Activated CD8-positive, alpha-beta memory T cell treated with anti-CD3 and anti-CD28 coated beads, Interleukin-2, amount 50 U/mL, for 24 hours (primary cell): ENCODE results near the gene HRNR.

Experiments used
- DNase-seq: peaks from one replicate; pipeline ENCODE4 v3.0.0-alpha.2; 2020; ENCODE audit errors: extremely low read depth

The HRNR gene

GRCh38 chr1:152188673-152189591, 35.1 kb downstream of the HRNR start:
- peak; percentile 47 for DNase-seq

DNA sequence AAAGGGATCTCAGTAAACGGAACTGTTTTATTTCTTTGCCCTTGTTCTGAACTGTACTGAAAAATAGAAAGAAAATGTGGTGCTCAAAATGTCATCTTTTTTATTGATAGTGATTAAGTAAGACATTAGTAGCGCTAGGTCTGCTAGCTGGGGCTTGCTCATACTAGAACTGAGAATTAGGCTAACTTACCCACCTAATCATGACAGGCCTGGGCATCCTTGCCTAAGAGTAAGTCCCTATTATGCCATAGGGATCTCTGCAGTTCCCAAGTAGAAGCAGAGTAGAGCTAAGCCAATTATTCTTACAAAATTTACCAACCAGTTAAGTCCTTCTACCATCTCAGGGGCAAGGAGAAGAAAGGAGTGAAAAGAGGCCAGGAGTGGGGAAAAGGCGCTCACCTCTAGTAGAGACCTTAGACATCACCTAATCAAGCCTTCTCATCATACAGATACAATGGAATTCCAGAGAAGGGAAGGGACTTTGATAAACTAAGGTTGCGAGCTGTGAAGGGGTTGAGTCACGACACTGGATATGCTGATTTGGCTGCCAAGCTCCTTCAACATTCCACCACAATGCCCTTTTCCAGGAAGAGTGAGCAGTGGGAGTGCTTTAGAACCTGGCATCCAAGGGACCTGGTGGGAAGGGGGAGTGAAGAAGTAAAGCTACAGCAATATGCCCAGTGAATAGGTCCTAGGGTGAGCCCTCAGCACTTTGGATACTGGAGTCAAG, 37.3 kb downstream of the HRNR start:
- DNase-seq, result no peak

DNA sequence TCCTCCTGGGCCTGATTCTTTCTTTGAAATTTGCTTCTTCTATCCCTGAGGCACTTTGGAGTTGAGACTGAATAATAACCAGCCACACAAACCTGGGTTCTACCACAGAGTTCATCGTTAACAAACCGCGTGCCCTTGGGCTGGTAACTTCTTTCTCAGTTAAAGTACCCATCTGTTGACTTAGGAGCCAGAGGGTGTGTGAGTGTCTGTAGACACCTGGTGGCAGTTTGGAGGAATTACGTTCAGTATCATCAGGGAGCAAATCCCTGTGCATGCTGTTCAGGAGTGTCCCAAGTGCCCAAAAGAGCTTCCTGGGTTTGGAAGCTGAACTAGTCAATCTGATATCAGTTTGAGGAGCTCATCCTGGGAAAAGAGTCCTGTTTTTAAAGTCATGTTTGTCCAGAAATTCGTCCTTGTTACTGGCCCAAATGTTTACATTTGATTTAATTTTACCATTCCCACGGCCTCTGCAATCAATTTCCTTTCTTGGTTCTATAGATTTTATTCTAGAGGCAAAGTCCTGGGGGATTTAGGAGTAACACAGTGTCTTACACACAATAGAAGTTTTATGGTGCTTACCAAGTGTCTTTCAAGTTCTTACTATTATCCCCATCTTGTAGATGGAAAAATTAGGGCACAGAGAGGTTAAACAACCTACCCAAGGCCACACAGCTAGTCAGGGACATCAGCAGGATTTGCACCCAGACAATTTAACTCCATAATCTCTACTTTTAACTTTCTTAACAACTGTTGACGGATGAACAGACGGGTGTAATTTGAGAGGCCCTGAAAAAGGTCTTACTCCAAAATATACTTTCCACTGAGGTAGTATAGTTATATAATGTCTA, 38.2 kb downstream of the HRNR start:
- peak; percentile 2 for DNase-seq

GRCh38 chr1:152182944-152183361, 41.0 kb downstream of the HRNR start:
- no peak for DNase-seq

GRCh38 chr1:152182431-152182830, 41.6 kb downstream of the HRNR start:
- no peak for DNase-seq

DNA sequence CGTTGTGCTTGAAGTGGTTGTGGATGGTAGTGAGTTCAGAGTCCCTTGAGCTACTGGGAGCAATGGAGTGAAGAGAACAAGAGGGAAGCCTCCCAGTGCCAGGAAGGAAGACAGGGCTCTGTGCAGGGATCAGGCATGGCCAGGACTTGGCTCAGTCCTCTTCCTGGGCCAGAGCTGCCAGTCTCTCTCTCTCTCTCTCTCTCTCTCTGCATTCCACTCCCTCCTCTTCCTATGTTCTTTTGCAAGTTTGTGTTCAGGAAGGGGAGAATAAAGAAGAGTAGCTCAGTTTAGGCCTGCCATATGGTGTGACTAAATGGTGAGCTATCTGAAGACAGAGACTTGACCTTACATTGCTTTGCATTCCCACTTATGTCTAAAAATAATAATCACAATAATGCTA, 44.4 kb downstream of the HRNR start:
- no peak for DNase-seq

DNA sequence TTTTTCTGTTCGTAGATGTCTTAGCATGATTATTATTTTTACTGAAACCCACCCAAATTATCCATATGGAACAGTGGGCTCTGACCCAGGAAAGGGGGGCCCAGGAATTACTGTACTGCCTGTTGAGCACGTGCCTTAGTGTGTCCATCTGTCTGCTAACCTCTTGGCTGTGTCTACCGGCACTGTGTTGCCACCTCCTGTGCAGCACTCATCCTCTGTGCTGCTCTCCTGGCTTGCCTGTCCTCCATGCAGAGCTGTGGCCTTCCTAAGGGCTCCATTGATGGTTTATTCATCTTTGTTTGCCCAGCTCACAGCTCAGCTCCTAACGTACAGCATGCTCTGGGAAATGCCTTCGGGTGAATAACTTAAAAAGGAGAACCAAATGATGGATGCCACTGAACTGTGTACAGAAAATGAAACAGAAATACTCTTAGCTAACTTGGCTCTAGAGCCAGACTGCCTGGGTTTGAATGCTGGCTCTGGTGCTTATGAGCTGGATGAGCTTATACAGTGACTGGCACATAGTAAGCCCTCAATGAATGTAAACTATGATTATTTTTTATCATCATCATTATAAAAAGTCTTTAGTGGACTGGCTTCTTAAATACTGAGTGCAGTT, 53.6 kb downstream of the HRNR start:
- no peak for DNase-seq

DNA sequence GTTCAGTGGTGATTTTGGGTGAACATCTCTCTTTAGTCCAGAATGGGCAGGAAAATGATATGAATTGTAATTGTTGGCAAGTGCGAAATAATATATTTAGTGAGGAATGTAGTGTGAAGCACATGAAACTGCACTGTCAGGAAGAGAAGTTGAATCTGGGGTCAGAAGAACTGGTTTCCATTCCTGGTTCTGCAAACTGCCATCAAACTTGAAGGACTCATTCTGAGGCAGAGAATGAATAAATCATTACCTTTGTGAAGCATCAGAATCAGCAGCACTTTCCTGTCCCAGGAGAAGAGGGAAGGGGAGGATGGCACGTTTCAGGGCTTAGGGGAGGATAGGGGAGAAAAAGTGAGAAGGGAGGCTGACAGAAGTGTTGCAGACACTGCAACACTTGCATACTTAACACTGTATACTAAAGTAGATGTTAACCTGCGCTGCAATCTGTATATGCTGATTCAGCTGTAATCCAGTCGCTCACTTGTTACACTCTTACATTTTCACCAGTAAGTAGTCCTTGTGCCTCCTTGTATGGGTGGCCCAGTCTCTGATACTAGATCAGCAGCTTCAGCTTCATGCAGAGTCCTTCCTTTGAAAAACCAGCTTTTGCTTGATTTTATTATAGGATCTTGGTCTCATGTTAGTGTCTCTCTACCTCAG, 54.5 kb downstream of the HRNR start:
- no peak for DNase-seq

DNA sequence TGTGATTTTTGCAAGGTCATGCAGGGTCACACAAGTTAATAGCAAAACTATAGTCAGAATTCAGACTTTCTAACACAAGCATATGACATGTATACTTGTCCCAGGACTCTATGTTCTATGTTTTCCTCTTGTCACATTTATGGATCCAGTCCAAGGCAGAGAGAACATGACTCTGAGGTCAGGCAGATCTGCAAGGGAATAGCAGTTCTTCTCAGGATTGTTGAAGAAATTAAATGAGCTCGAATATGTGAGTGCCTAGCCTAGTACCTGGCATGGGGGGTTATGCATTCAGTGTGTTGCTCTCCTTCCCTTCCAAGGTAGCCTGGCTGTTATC, 55.5 kb downstream of the HRNR start:
- DNase-seq, result no peak

GRCh38 chr1:152167835-152168534, 56.0 kb downstream of the HRNR start:
- no peak for DNase-seq

DNA sequence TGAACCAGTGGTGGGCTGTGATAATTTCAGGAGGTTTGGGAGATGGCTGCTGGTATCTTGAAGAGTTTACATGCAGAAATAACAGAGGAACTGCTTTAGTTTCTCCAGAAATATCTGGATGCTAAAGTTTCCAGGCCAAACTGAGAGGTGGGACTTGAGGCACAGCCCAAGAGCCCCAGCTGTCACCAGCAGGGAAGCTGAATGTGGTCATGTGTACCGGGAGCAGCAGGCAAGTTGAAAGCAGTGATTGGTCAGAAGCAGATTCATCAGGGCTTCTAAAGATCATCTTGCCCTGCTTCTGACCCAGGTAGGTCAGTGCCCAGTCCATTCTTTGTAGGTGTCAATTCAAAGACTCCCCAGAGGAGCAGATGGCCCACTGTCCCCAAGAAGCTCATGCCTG, 57.0 kb downstream of the HRNR start:
- no peak for DNase-seq

GRCh38 chr1:152165286-152166077, 58.5 kb downstream of the HRNR start:
- DNase-seq, result no peak

DNA sequence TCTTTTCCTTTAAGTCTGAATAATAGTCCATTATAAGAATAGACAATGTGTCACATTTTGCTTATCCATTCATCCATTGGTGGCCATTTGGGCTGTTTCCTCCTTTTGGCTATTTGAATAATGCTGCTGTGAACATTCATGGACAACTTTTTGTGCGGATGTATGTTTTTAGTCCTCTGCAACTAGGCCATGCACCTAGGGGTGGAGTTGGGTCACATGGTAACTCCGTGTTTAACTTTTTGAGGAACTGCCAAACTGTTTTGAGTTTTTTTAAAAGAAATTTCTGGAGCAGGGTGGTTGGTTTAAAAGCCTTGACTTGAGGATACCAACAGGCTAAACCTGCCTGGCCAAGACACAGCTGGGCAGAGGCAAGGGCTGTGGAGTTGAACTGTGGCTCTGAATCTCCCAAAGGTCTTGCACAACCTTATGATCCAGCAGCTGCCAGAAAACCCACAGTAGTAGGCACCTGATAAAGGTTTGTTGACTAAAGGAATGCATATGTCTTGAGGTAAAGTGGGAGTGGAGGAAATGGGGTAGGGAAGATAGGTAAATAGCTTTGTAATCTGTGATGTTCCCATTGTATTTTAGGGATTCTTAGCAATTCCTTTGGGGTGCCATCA, 59.4 kb downstream of the HRNR start:
- DNase-seq, result no peak

DNA sequence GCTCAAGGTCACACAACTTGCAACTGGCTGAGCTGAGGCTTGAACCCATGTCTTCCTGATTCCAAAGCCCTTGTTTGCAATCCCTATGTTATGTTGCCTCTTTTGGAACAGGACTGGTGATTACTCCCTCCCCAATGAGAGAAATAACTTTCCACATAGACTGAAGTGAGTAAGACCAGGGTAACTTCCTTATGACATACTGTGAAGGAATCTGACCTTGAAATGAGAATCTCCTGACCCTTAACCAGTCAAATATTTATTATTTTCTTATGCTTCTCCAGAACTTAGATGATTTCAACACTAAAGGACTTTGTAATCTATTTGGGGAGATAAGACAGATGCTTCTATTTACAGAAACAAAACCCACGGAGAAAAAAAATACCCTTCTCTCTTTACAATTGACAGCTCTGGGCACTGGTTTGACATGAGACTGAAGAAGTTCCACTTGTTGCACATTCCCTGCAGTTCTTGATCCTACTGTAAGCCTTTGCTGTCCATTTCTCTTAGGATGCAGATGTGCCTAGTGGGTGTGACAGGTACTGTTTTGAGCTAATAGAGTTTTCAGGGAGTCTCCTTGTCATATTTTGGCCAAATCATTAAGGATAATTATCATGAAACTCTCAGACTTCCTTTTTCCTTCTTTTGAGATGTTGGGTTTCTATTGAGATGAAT, 61.1 kb downstream of the HRNR start:
- no peak for DNase-seq
